ENCODE measurements around the gene LENEP.

Gene LENEP

DNA sequence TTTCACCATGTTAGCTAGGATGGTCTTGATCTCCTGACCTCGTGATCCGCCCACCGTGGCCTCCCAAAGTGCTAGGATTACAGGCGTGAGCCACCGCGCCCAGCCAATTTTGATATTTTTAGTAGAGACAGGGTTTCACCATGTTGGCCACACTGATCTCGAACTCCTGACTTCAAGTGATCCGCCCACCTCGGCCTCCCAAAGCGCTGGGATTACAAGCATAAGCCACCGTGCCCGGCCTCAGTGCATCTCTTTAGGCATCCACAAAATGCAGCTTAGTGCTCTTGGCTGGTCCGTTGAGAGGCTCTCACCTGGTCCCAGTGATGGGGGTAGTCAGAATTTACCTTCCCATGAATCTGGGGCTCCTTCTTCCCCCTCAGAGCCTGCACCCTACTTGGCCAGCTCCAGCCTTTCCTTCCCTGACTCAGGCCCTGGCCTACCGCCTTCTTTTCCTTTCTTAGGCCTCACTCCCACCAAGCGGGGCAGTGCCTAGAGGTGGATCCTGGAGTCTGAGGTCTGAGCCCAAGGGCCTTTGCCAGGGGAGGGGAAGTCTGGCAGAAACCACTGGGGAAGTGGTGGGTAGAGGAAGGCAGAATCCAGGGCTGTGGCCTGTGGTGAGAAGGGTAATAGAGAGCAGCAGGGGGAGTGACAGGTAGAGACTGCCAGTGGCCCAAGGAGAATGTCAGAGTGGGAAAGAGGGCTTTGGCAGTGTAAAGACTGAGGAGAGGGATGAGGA is 3.7 kb downstream of the LENEP start:
- Mint-ChIP-seq H3K4me1 (peaks cover 34% of the 10 kb centered on the region), H3K27me3 (no peaks in the 10 kb centered on the region), H3K36me3 (ENCODE audit: low read depth) (peaks cover 6% of the 10 kb centered on the region), H3K4me3 (no peak overlapping the region), H3K27ac (no peak overlapping the region), H3K9me3 (no peaks in the 10 kb centered on the region)
- ATAC-seq (no peak), DNase-seq (no peak)

DNA sequence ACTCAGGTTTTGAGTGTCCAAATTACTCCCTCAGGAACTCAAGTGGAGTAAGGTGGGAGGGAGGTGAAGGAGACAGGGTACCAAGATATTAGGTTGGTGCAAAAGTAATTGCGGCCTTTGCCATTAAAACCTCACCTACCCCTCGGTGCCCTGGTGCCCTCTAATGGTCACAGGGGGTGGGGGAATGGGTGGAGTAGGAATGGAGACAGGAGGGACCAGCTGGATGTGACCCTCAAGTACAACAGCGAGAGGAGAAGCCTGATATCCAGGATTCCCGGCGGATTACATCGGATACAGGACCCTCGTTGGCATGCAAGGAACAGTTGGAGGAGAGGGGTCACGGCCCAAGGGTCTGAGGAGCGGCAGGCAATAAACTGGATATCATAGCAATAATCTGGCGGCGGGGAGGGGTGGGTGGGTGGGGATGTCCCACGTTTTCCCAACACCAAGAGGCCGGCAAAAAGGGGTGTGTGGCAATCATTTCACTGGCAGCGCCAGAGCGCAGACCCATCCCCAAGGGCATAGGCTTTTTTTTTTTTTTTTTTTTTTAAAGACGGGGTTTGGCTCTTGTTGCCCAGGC is 4.9 kb downstream of the LENEP start:
- H3K4me3 Mint-ChIP-seq = peak overlapping the region; percentile 43
- no peaks in the 10 kb centered on the region for H3K27me3 Mint-ChIP-seq
- no peak for DNase-seq
- H3K36me3 Mint-ChIP-seq (ENCODE audit: low read depth) = peaks cover 4% of the 10 kb centered on the region
- peaks cover 37% of the 10 kb centered on the region for H3K4me1 Mint-ChIP-seq
- ATAC-seq = no peak
- no peak overlapping the region for H3K27ac Mint-ChIP-seq
- no peaks in the 10 kb centered on the region for H3K9me3 Mint-ChIP-seq

DNA sequence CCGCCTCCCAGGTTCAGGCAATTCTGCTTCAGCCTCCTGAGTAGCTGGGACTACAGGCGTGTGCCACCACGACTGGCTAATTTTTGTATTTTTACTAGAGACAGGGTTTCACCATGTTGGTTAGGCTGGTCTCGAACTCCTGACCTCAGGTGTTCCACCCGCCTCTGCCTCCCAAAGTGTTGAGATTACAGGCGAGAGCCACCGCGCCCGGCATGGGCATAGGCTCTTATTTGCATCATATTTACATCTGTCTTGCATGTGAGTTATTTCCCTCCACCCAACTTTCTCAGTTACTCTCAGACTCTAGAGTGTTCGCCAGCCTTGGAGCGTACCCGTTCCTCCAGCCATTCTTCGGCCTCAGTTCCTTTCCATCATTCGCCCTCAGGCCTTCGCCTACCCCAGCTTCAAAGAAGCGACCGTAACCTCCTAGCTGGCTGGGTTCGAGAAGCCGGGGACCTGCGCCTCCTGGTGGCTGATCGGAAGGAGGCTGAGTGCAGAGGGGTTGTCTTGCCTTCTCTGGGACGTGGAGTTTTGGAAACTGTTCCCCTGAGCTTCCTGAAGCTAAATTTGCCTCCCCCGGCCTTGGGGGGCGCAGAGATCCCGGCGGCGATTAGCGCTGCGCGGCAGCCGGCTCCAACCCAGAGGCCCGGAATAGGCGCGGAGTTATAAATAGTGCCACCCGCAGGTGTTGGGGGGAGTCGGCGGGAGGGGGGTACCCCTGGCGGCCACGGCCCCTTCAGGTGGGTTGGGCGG is 5.6 kb downstream of the LENEP start:
- DNase-seq = peak; percentile 88

DNA sequence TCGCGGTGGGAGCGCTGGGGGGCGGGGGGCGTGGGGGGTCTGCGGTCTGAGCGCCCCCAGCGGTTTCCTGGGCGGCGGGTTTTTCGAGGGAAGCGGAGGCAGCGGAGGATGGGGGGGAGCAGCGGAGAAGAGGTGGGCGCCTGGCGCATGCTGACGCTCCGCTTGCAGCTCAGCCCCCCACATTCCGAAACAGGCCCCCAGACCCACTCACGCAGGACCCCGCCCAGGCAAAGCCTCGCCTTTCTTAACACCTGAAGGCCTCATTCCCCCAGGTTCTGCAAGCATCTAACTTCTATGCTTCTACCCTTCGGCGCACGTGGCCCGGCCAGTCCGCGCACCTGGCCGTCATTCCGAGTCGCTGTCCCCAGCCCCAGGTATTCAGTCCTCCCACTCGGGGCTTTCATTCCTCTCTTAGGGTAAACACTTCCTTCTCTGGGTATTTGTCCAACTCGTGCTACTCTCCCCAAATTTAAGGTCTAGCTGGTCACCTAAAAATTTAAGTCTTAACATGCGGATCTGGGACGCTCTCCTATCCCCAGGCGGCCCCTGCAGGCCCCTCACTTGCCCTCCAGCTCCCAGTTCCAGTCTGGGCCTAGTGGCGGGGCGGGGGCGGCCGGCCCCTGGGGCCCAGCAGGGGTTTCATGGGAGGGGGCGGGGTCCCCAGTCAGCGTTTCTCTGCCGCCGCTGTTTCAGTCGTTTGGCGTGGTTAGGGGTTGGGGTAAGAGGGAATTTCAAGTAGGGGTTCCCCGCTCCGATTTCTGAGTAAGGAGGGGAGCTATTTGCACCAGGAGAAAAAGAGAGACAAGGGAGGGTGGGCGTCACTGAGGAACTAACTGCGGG is 6.4 kb downstream of the LENEP start:
- Mint-ChIP-seq H3K9me3 (no peaks in the 10 kb centered on the region), H3K36me3 (ENCODE audit: low read depth) (no peaks in the 10 kb centered on the region)
- peak; percentile 79 for DNase-seq

More for the DNA sequence above, 5.6 kb downstream of the LENEP start:
- H3K9me3 Mint-ChIP-seq = no peaks in the 10 kb centered on the region
- H3K27me3 Mint-ChIP-seq = no peaks in the 10 kb centered on the region
- peaks cover under 1% of the 10 kb centered on the region for H3K36me3 Mint-ChIP-seq (ENCODE audit: low read depth)
- peak; percentile 30 for ATAC-seq
- H3K4me3 Mint-ChIP-seq = peak overlapping the region; percentile 68
- peaks cover 42% of the 10 kb centered on the region for H3K4me1 Mint-ChIP-seq
- peak overlapping the region; percentile 79 for H3K27ac Mint-ChIP-seq

DNA sequence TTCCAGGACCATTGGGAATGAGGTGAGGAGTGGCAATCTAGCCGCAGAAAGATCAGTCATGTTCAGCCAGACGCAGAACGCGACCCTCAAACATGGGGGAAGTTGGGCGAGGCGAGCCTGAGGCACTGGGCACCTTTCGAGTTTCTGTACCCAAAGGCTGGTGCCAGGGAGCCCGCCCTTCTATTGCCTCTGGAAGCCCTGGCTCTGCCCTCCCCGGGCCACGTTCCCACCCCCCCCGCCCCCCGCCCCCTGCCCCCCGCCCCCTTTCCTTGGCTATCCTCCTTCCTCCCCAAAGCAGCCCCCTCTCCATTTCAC is 7.0 kb downstream of the LENEP start:
- peak overlapping the region; percentile 86 for H3K4me3 Mint-ChIP-seq
- DNase-seq = peak; percentile 64
- peaks cover 48% of the 10 kb centered on the region for H3K4me1 Mint-ChIP-seq
- H3K9me3 Mint-ChIP-seq = no peaks in the 10 kb centered on the region
- no peaks in the 10 kb centered on the region for H3K36me3 Mint-ChIP-seq (ENCODE audit: low read depth)
- no peaks in the 10 kb centered on the region for H3K27me3 Mint-ChIP-seq
- ATAC-seq = no peak
- peak overlapping the region; percentile 94 for H3K27ac Mint-ChIP-seq

More for the DNA sequence above, 6.4 kb downstream of the LENEP start:
- ATAC-seq = peak; percentile 10
- Mint-ChIP-seq H3K4me1 (peaks cover 46% of the 10 kb centered on the region), H3K27me3 (no peaks in the 10 kb centered on the region), H3K27ac (peak overlapping the region; percentile 94), H3K4me3 (peak overlapping the region; percentile 86)

DNA sequence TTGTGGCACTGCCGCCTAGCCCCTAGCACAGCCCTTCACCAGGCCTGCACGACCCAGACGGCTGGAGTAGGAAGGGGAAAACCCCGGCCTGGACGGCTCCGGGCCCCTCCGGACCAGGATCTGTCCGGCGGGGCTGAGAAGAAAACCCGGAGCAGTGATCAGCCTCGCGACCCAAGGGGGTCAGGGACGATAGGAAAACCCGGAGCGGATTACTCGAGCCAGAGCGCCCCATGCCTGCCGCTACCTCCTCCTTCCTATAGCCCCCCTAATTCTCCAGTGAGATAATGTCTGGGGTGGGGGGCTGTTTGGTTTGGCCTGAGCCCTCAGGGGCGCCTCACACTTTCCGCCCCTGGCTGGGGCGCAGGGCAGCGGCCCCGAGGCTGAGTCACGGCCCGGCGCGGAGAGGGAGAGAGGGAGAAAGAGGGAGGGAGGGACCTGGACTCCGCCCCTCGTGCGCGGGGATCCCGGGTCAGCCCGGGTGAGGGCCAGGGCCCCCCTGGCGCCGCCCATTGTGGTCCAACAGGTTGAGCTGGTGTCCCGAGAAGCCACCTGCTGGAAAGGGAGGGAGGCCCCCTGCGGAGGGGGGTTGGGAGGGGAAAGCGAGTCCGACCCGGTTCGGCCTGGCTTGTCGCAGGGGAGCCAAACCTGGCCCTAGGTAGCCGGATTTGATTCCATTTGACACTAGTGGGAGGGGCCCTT is 7.5 kb downstream of the LENEP start:
- peak; percentile 45 for ATAC-seq
- Mint-ChIP-seq H3K27me3 (no peaks in the 10 kb centered on the region), H3K27ac (peak overlapping the region; percentile 86), H3K36me3 (ENCODE audit: low read depth) (no peaks in the 10 kb centered on the region), H3K9me3 (no peaks in the 10 kb centered on the region), H3K4me3 (peak overlapping the region; percentile 86), H3K4me1 (peaks cover 53% of the 10 kb centered on the region)
- DNase-seq = peak; percentile 89

DNA sequence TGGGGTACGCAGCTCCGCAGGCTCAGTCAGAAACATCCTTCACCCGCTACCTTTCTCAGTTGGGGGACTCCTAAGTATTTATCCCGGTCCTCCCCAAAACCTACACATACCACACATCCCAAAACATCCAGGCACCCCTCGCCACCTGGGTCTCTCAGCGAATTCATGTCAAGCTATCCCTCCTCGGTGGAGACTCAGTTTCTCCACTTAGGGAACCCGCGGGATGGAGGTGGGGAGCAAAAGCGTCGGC is 8.0 kb downstream of the LENEP start:
- peak overlapping the region; percentile 86 for H3K27ac Mint-ChIP-seq
- DNase-seq (no peak), ATAC-seq (peak; percentile 8)
- H3K36me3 Mint-ChIP-seq (ENCODE audit: low read depth) = no peaks in the 10 kb centered on the region
- no peaks in the 10 kb centered on the region for H3K9me3 Mint-ChIP-seq
- H3K27me3 Mint-ChIP-seq = no peaks in the 10 kb centered on the region
- H3K4me3 Mint-ChIP-seq = peak overlapping the region; percentile 86
- H3K4me1 Mint-ChIP-seq = peaks cover 57% of the 10 kb centered on the region

DNA sequence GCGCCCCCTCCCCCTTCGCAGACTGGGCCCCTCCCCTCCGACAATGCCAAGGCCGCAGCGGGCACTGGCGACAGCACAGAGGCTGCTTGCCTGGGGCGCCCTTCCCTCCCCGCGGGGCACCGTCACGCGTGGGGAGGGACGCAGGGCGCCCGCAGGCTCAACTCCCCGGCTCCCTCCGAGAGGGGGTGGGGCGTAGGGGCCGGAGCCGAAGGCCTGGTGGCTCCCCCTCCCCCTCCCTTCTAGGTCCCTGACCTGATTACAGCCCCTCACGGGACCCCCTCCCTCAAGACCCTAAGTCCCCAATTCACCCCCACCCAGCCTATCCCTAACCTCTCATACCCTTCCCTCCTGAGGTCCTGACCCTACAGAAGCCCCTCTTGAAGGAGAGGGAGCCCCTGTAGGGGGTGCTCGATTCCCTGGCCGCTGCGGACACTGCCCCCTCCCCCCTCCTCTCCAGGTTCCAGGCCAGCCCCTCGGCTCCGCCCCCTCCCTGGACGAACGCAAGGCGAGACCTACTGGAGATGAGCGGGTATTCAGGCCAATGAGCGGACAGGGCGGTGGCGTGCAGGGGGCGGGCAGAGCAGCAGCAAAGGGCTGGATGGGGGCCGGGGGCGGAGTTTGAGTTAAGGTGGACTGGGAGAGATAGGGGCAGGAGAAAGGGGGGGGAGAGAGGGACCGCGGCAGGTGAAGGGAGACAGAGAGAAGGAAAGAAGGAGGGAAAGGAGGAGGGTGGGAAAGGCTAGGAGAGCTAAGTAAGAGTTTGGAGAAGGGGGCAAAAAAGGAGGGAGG is 8.5 kb downstream of the LENEP start:
- Mint-ChIP-seq H3K36me3 (ENCODE audit: low read depth) (no peaks in the 10 kb centered on the region), H3K9me3 (no peaks in the 10 kb centered on the region), H3K27me3 (no peaks in the 10 kb centered on the region), H3K27ac (peak overlapping the region; percentile 86), H3K4me3 (peak overlapping the region; percentile 86), H3K4me1 (peaks cover 63% of the 10 kb centered on the region)
- peak; percentile 57 for ATAC-seq
- DNase-seq = peak; percentile 99

DNA sequence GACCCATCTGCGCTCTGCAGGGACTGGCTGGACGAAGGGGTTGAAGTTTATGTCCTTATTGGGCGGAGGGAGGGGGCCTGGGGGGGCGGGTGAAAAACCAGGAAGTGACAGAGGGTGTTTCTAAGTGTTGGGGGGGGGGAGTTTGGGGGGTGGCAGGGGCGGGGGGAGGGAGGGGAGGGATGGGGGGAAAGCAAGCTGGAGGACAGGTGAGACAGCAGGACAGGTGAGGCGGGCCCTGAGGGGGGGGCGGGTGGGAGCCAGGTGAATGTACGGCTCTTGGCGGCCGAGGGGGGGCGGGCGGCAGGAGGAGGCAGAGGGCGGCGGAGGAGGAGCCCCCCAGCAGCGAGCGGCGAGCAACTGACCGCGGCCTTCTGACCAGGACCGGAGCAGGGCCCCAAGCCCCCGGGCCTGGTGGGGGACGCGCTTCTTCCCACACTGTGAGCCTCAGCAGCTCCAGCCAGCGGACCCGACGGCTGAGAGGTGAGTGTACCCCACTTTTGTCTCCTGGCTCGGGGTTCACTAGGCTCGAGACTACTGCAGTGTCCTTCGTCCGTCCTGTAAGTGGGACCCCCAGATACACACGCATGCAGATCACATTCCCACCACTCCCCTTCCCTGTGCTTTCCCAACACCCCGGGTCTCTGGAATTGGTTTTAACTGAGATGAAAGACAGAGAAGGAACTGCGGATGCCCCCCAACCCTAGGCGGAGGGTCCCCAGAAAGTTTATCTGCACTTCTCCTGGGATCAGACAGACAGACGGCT is 9.3 kb downstream of the LENEP start, which contains the start of gene ZBTB7B:
Gene ZBTB7B (plus strand): TSS at position 339 of the 763 bp plus-strand sequence. CDS start 11,859 bp downstream, outside the sequence.
- DNase-seq = peak; percentile 25
- no peaks in the 10 kb centered on the region for H3K36me3 Mint-ChIP-seq (ENCODE audit: low read depth)
- H3K27me3 Mint-ChIP-seq = no peaks in the 10 kb centered on the region
- no peaks in the 10 kb centered on the region for H3K9me3 Mint-ChIP-seq
- peaks cover 62% of the 10 kb centered on the region for H3K4me1 Mint-ChIP-seq
- peak within 1 kb of the TSS; percentile 88 for H3K4me3 Mint-ChIP-seq
- ATAC-seq = no peak
- peak within 1 kb of the TSS; percentile 89 for H3K27ac Mint-ChIP-seq

DNA sequence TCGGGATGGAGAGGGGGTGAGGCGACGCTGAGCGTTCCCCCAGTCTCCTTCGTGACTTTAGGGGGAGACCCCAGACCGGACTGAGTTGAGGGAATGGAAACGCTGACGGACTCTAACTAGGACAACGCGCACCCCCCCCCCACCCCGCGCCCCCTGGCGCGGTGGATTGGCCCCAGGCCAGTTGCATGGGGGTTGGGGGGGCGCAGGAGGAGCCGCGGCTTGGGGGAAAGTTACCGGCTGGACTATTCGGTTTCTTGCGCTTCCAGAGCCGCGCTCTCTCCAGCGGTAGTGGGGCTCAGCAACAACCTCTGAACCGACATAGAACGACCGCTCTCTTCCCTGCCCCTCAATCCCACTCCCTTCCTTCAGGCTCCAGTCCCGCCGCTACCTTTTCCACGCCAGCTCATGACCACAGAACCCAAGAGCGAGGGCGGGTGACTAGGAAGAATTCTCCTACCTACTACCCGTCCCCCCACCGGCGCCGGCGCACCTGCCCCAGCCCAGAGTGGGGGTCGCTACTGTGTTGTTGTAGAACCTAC is 9.9 kb downstream of the LENEP start:
- DNase-seq = peak; percentile 46
- Mint-ChIP-seq H3K27me3 (no peaks in the 10 kb centered on the region), H3K9me3 (no peaks in the 10 kb centered on the region), H3K36me3 (ENCODE audit: low read depth) (no peaks in the 10 kb centered on the region), H3K27ac (peak overlapping the region; percentile 89), H3K4me1 (peaks cover 59% of the 10 kb centered on the region), H3K4me3 (peak overlapping the region; percentile 88)
- no peak for ATAC-seq

DNA sequence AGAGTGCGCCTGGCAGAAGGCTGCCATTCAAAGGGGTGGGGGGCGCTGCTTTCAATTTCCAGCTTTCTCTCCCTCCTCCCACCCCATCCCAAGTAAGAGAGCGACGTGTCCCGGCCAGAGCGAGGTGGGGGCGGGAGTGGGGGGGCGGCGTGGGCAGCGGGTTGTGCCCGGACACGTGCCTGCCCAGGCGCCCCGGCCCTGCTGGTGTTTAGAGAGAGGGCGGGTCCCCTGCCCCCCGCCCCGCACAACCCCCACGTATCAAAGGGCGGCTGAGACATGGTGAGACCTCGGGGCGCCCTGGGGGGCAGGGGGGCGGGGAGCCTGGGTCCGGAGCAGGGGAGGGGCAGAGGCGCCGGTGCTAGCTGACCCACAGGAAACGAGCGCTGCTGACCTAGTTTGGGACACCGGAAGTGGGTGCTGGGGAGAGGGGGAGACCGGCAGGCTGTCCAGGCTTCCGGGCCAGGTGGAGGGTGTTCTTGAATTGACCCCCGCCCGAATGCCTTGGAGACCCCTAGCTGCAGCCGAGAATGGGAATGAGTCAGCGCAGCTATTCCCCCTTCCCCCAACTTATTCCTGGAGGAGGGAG is 10.5 kb downstream of the LENEP start:
- Mint-ChIP-seq H3K27me3 (no peaks in the 10 kb centered on the region), H3K9me3 (no peaks in the 10 kb centered on the region), H3K36me3 (ENCODE audit: low read depth) (no peaks in the 10 kb centered on the region), H3K4me1 (peaks cover 59% of the 10 kb centered on the region), H3K4me3 (peak overlapping the region; percentile 88), H3K27ac (peak overlapping the region; percentile 89)
- DNase-seq (peak; percentile 30), ATAC-seq (no peak)

DNA sequence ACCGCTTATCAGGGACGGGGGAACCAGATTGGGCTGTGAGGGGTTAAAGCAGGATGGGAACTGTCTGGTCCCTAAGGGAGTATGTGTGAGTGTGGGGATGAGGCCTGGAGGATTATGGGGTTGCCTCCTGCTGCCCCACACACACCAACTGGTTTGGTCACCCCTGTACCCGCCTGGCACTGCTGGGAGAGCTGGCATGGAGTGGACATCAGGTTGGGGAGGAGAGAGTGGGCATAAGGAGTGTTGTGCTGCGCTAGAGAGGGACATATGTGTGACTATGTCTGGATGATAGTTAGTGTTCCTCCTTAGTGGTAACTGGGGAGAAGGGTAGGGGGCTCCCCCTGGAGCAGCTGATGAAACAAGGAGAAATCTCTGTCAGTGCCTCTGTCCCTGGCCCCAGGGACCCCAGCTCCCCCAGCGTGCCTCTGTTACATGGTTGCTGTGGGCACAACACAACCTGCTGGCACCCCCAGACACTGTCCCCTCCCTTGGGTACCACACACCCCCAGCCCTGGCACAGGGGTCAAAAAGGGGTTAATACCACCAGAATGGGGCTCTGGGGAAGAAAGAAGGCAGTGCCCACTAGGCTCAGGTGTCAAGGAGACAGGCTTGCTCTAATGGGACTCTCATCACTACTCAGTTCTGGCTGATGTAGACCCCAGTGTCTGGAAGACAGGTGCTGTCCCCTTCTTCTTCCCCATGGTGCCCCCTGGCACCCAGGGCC is 11.1 kb downstream of the LENEP start:
- no peaks in the 10 kb centered on the region for H3K27me3 Mint-ChIP-seq
- peaks cover 61% of the 10 kb centered on the region for H3K4me1 Mint-ChIP-seq
- H3K4me3 Mint-ChIP-seq = peak overlapping the region; percentile 88

More for the DNA sequence above, 11.1 kb downstream of the LENEP start:
- Mint-ChIP-seq H3K9me3 (no peaks in the 10 kb centered on the region), H3K36me3 (ENCODE audit: low read depth) (no peaks in the 10 kb centered on the region), H3K27ac (peak overlapping the region; percentile 89)
- ATAC-seq (no peak), DNase-seq (no peak)
